Suprapubic skin (tissue), 4 donors: ENCODE results near the gene COL7A1. TPM values are rescaled to one million over a fixed set of nuclear protein-coding genes. Genes with fewer than 3 reads are reported as not detected.
A peak's percentile ranks its signal among the peaks of the same experiment; 100 is the strongest.

Experiments used
- DNase-seq, 2 donors: peaks; one replicate each; pipeline ENCODE4 v3.0.0-alpha.2; 2019; ENCODE audit warnings: low spot score in 2 of 2
- H3K27ac ChIP-seq: fragments of 200-600 bp; sonication (generic); one replicate; pipeline ENCODE4 v1.5.1; 2019
- H3K27me3 ChIP-seq: fragments of 200-600 bp; sonication (generic); one replicate; pipeline ENCODE4 v1.5.1; 2019
- H3K36me3 ChIP-seq: fragments of 200-600 bp; sonication (generic); one replicate; pipeline ENCODE4 v1.5.1; 2019
- H3K4me1 ChIP-seq: fragments of 200-600 bp; sonication (generic); one replicate; pipeline ENCODE4 v1.5.1; 2019
- H3K4me3 ChIP-seq: fragments of 200-600 bp; sonication (generic); one replicate; pipeline ENCODE4 v1.5.1; 2019; ENCODE audit warnings: mild to moderate bottlenecking
- H3K9me3 ChIP-seq: fragments of 200-600 bp; sonication (generic); one replicate; pipeline ENCODE4 v1.5.1; 2019
- EP300 ChIP-seq: sonication (generic); formaldehyde crosslinking; IDR thresholded peaks from one replicate; pipeline ENCODE4 v1.6.1; 2017; ENCODE audit warnings: antibody characterized with exemption
- POLR2A ChIP-seq, 2 donors: fragments of 450-650 bp; IDR thresholded peaks; one replicate each; pipeline ENCODE4 v1.6.1; 2017; ENCODE audit warnings: antibody characterized with exemption in 2 of 2, mild to moderate bottlenecking in 2 of 2, moderate library complexity in 2 of 2
- POLR2AphosphoS5 ChIP-seq, 3 donors: sonication (generic); formaldehyde crosslinking; IDR thresholded peaks; one replicate each; pipeline ENCODE4 v1.6.1; 2017; ENCODE audit warnings: antibody characterized with exemption in 3 of 3
- WGBS: methylation state at CpG from one replicate; pipeline ENCODE4 v1.1.5; 2018; 5-methylcytosine and 5-hydroxymethylcytosine counted together
- total RNA-seq, 4 donors: library from RNA; depleted of rRNA; stranded (reverse); fragments of >200 nt; gene quantifications; one replicate each; pipeline ENCODE4 v1.1.0, GENCODE V29; 2016
- TF ChIP-seq, protein P1 (sequence below), 2 donors: fragments of 200-600 bp in 1 of 2; fragments of 450-650 bp in 1 of 2; sonication (generic) in 1 of 2; IDR thresholded peaks; one replicate each; pipeline ENCODE4 v1.5.1; 2016 to 2019; ENCODE audit warnings: antibody characterized with exemption in 2 of 2, mild to moderate bottlenecking in 1 of 2, moderate library complexity in 1 of 2

The COL7A1 gene
- total RNA-seq, 4 donors from 2014 or later = 287 to 596 (median 348) TPM

DNA sequence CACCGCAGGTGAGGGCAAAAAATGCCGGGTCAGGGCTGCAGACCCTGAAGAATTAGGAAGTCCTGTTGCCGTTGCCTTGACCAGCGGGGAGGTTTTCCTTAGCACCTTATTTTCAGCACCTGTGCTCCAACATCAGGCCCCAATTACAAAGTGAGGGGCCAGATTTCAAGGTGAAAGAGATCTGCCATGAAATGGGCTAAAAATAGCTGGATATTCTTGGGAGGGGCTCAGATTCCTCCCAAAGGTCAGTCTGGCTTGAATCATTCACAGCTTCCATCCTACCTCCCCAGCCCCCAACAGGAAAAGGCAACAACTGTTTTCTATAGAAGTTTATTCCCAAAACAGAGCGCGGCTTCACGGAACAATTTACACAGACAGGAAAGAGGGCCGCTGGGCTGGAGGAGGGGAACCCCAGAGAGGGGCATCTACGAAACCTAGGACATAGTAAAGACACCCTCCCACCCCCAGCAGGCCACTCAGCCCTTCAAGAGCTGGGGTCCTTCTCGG is 41.1 kb upstream of the COL7A1 start:
- Histone ChIP-seq H3K36me3 (peaks cover 21% of the 10 kb centered on the region), H3K27me3 (no peaks in the 10 kb centered on the region), H3K27ac (no peak overlapping the region), H3K9me3 (no peaks in the 10 kb centered on the region), H3K4me3 (peak overlapping the region; percentile 77), H3K4me1 (peaks cover 24% of the 10 kb centered on the region)
- TF ChIP-seq EP300 (no peak), POLR2A (IDR thresholded peaks at IDR 0.05) (no peak)
- TF ChIP-seq, protein P1, sequence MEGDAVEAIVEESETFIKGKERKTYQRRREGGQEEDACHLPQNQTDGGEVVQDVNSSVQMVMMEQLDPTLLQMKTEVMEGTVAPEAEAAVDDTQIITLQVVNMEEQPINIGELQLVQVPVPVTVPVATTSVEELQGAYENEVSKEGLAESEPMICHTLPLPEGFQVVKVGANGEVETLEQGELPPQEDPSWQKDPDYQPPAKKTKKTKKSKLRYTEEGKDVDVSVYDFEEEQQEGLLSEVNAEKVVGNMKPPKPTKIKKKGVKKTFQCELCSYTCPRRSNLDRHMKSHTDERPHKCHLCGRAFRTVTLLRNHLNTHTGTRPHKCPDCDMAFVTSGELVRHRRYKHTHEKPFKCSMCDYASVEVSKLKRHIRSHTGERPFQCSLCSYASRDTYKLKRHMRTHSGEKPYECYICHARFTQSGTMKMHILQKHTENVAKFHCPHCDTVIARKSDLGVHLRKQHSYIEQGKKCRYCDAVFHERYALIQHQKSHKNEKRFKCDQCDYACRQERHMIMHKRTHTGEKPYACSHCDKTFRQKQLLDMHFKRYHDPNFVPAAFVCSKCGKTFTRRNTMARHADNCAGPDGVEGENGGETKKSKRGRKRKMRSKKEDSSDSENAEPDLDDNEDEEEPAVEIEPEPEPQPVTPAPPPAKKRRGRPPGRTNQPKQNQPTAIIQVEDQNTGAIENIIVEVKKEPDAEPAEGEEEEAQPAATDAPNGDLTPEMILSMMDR (IDR thresholded peaks at IDR 0.05) = no peak
- 49% methylated on average over 10 of the region's 10 CpGs for WGBS
- no peak for DNase-seq

DNA sequence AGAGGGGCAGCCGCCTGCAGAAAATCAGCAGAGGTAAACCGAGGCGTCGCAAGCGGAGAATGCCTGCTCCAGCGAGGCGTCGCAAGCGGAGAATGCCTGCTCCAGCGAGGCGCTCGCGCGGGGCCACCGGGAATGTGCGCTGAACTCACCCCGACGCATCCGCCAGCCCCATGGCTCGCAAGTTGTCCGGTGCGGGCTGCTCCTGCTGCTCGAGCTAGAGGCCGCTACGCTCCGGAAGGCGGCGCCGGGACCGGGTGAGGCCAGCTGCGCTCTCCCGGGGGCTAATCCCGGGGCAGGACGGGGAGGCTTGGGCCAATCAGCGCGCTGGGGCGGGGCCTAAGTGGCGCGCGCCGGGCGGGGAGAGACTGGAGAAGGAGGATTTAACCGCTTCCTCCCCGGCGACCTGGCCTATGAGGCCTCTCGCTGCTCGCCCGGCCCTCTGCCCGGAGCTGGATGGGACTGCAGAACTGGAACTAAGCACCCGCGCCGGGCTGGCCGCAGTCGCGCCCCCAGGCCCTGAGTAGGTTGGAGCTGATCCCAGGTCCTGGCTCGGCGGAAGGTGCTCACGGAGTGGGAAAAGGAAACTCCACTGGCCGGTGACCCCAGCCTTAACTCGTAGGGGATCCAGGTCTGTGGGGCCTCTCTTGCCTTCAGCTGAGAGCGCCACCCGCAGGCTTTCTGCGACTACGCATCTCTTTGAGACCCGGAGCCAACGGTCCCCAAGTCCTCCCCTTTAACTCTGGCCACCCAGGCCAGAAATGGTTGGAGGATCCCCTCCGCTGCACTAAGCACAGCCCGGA is 40.3 kb upstream of the COL7A1 start, which contains the start of gene SLC26A6:
Gene SLC26A6 (minus strand): TSS at position 240 of the 800 bp plus-strand sequence. CDS start 68 bp downstream, at position 172.
- peak within 1 kb of the TSS; percentile 12 for H3K27ac ChIP-seq
- no peak for TF ChIP-seq POLR2A (IDR thresholded peaks at IDR 0.05)
- TF ChIP-seq EP300 = no peak
- no peak for TF ChIP-seq POLR2AphosphoS5 (IDR thresholded peaks at IDR 0.05)
- TF ChIP-seq, protein P1 (IDR thresholded peaks at IDR 0.05) = peak in 1 of 2 donors; percentile 36
- no peaks in the 10 kb centered on the region for H3K27me3 ChIP-seq
- H3K36me3 ChIP-seq = peaks cover 29% of the 10 kb centered on the region
- H3K4me1 ChIP-seq = peaks cover 24% of the 10 kb centered on the region
- peak within 1 kb of the TSS; percentile 77 for H3K4me3 ChIP-seq
- no peaks in the 10 kb centered on the region for H3K9me3 ChIP-seq
- peak; percentile 97 to 98 for DNase-seq
- WGBS = 0% methylated on average over 2 of the region's 68 CpGs

DNA sequence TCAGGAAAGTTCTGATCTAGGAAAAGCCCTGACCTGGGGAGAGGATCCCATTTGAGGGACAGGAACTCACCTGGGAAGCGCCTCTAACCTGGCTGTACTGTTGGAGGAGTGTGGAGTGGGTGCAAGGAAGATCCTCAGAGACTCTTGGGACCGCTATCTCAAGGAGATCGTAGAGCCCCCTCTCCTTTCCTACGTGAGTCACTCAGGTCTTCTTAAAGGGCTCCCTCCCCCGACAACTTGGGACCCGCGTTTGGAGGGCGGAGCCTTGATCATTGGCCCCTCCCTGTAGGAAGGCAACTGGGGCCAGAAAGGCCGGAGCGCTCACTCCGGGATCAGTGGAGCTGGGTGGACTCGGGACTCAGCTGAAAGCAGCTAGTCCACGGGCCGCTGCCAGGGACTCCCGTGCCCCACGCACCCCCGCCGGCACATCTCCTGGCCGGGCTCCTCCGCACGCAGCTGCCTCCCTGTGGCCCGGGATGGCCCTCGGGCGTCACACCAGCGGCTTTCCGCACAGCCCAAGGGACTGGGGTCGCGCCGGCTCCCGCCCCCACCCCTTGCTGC is 39.6 kb upstream of the COL7A1 start:
- peak in 1 of 2 donors; percentile 79 for DNase-seq
- Histone ChIP-seq H3K4me1 (peaks cover 24% of the 10 kb centered on the region), H3K36me3 (peaks cover 36% of the 10 kb centered on the region), H3K27ac (peak overlapping the region; percentile 12), H3K4me3 (peak overlapping the region; percentile 77), H3K27me3 (no peaks in the 10 kb centered on the region), H3K9me3 (no peaks in the 10 kb centered on the region)
- TF ChIP-seq POLR2AphosphoS5 (IDR thresholded peaks at IDR 0.05) (no peak), POLR2A (IDR thresholded peaks at IDR 0.05) (no peak), EP300 (no peak)
- TF ChIP-seq, protein P1 (IDR thresholded peaks at IDR 0.05) = no peak
- WGBS = 39% methylated on average over 2 of the region's 30 CpGs

DNA sequence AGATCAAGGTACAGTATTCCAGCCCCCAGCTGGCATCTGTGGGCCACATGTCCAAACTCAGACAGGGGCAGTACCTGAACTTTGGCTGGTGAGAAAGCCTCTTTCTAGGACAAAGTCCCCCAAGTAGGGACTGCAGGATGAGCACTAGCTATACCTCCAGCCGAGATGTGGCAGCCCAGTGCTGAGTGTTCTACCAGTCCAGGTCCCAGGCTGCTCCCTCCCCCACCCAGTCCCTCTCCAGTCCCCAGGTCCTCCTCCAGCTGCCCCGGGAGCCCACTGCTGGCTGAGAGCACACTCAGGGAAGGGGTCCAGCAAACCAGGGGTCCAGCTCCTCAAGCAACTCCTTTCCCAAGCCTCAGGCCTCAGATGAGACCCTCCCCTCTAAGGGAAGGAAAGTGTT is 38.6 kb upstream of the COL7A1 start:
- H3K27ac ChIP-seq = no peak overlapping the region
- H3K4me3 ChIP-seq = no peak overlapping the region

More for the DNA sequence above, 38.6 kb upstream of the COL7A1 start:
- no peaks in the 10 kb centered on the region for H3K27me3 ChIP-seq
- 88% methylated on average over 1 of the region's 2 CpGs for WGBS
- DNase-seq = no peak
- H3K36me3 ChIP-seq = peaks cover 44% of the 10 kb centered on the region
- peaks cover 24% of the 10 kb centered on the region for H3K4me1 ChIP-seq
- TF ChIP-seq POLR2AphosphoS5 (IDR thresholded peaks at IDR 0.05) (no peak), EP300 (no peak), POLR2A (IDR thresholded peaks at IDR 0.05) (no peak)
- TF ChIP-seq, protein P1 (IDR thresholded peaks at IDR 0.05) = no peak
- no peaks in the 10 kb centered on the region for H3K9me3 ChIP-seq
